Measurements from ENCODE around the gene KRTAP6-2.

Gene KRTAP6-2

GRCh38 chr21:30567617-30568016, 31.1 kb downstream of the KRTAP6-2 start:
- no peak for DNase-seq (ENCODE audit: low spot score)

- no peak for DNase-seq (ENCODE audit: low spot score)
Measured at GRCh38 chr21:30563630-30564029, 35.1 kb downstream of the KRTAP6-2 start.

GRCh38 chr21:30563072-30563471, 35.6 kb downstream of the KRTAP6-2 start:
- no peak for DNase-seq (ENCODE audit: low spot score)

GRCh38 chr21:30561957-30562356, 36.7 kb downstream of the KRTAP6-2 start:
- DNase-seq (ENCODE audit: low spot score), result no peak

GRCh38 chr21:30561264-30561895, 37.3 kb downstream of the KRTAP6-2 start, which contains the start of gene KRTAP19-7:
KRTAP19-7 (minus strand) TSS chr21:30561314; CDS start chr21:30561289, 25 bp downstream.
- DNase-seq (ENCODE audit: low spot score), result no peak

GRCh38 chr21:30555095-30555494, 43.6 kb downstream of the KRTAP6-2 start:
- no peak for DNase-seq (ENCODE audit: low spot score)

- no peak for DNase-seq (ENCODE audit: low spot score)
Measured at GRCh38 chr21:30552782-30553181, 45.9 kb downstream of the KRTAP6-2 start.

All from hepatic stellate cell (primary cell).